Gastroesophageal sphincter (tissue), 3 donors: ENCODE results near the gene SHISAL2A.

Experiments used
- POLR2A ChIP-seq, 2 donors: fragments of 450-650 bp; IDR thresholded peaks; one replicate each; pipeline ENCODE4 v1.6.1; 2017; ENCODE audit warnings: antibody characterized with exemption in 2 of 2, mild to moderate bottlenecking in 2 of 2, moderate library complexity in 1 of 2
- POLR2AphosphoS5 ChIP-seq: sonication (generic); formaldehyde crosslinking; IDR thresholded peaks from one replicate; pipeline ENCODE4 v1.6.1; 2017; ENCODE audit warnings: antibody characterized with exemption
- TF ChIP-seq, protein P1 (sequence below), 4 experiments: fragments of 200-600 bp in 2 of 4; fragments of 450-650 bp in 2 of 4; sonication (generic) in 1 of 4; IDR thresholded peaks; one replicate each; pipeline ENCODE4 v1.5.1; 2017 to 2019; ENCODE audit warnings: antibody characterized with exemption in 4 of 4, mild to moderate bottlenecking in 2 of 4, moderate library complexity in 2 of 4

DNA sequence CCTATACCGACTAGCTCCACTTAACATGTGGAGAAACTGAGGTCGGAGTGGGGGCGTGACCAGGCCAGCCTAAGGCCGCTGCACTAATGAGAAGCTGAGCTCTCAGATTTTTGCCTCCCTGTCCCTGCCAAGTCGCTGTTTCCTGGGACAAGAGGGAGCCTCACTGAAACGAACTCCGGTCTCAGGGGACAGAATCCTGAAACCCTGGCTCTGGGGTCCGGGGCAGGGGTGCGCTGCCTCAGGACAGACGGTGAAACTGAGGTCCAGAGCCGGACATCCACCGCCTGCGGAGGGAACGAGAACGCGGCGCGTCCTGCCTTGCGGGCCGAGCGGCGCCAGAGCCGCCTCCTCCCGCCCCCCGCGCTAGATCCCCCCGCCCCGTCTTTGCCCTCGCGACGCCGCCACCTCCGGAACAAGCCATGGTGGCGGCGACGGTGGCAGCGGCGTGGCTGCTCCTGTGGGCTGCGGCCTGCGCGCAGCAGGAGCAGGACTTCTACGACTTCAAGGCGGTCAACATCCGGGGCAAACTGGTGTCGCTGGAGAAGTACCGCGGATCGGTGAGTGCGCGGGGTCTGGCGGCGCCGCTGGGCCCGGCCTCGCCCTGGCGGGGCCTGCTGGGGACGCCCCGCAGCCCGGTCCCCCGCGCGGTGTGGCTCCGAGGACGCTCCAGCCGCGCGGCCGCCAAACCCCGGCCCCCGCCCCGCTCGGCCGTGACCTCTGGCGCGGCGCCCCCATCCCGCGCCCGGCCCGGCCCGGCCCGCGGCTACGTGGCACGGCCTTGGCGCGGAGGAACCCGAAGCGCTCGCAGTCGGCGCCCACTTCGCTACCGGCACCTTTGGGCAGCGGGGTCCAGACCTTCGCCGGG, 30.7 kb upstream of the SHISAL2A start, which contains the start of gene GPX7:
- TF ChIP-seq, protein P1, sequence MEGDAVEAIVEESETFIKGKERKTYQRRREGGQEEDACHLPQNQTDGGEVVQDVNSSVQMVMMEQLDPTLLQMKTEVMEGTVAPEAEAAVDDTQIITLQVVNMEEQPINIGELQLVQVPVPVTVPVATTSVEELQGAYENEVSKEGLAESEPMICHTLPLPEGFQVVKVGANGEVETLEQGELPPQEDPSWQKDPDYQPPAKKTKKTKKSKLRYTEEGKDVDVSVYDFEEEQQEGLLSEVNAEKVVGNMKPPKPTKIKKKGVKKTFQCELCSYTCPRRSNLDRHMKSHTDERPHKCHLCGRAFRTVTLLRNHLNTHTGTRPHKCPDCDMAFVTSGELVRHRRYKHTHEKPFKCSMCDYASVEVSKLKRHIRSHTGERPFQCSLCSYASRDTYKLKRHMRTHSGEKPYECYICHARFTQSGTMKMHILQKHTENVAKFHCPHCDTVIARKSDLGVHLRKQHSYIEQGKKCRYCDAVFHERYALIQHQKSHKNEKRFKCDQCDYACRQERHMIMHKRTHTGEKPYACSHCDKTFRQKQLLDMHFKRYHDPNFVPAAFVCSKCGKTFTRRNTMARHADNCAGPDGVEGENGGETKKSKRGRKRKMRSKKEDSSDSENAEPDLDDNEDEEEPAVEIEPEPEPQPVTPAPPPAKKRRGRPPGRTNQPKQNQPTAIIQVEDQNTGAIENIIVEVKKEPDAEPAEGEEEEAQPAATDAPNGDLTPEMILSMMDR (IDR thresholded peaks at IDR 0.05) = no peak
- TF ChIP-seq POLR2AphosphoS5 (no peak), POLR2A (IDR thresholded peaks at IDR 0.05) (peak in 1 of 2 donors; percentile 35)
